Measurements from ENCODE around the gene NDUFV1. TPM values are rescaled to one million over a fixed set of nuclear protein-coding genes. Genes with fewer than 3 reads are reported as not detected.
"Not testable (repeated sequence)": the region's sequence is repeated elsewhere in the genome, so short reads cannot be mapped to it uniquely, and the experiment has no call there.

Gene NDUFV1
- total RNA-seq, 1 donor from 2014 or later, result 128 TPM

DNA sequence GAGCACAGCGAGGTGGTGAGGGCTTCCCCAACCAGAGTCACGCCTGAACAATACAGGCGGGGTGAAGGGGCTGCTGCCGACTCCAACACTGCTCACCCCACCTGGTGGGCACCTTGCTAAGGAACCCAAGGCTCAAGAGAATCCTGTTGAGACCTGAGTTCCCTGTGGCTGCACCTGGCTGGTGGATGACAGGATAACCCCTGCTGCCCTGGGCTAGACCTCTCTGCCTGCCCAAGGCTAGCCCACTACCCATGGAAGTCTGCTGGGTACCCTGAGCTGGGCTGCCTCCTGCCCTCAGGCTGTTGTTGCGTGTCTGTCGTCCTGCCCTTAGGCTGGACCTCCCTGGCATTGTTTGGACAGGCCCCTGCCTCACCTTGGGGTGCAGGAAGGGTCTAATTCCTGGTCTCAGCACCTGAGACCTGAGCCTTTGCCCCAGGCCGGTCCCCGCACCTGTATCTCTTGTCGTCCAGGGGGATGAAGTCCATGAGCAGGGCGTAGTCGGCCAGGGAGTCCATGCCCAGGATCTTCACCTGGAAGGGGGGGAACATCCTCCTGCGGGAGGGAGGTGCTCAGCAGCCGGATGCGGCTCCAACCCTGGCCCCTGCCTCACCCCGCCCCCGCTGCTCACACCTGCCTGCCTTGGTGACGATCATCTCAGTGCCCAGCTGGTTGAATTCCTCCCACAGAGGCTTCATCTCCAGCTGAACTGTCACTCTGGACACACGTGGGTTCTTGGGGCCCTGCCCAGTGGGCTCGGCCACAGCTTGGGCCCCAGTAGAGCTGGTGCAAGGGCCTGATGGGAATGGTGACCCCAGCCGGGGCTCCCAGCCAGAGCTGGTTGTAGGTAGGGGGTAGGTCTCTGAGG lies 27.9 kb downstream of the NDUFV1 start:
- Histone ChIP-seq H3K27ac (no peak overlapping the region), H3K36me3 (no peaks in the 10 kb centered on the region), H3K27me3 (no peaks in the 10 kb centered on the region), H3K4me1 (peaks cover 4 to 6% of the 10 kb centered on the region in 2 donors), H3K4me3 (no peak overlapping the region), H3K9me3 (no peaks in the 10 kb centered on the region)
- no peak for DNase-seq (ENCODE audit: low spot score in 2 of 2)
- TF ChIP-seq, protein P1, sequence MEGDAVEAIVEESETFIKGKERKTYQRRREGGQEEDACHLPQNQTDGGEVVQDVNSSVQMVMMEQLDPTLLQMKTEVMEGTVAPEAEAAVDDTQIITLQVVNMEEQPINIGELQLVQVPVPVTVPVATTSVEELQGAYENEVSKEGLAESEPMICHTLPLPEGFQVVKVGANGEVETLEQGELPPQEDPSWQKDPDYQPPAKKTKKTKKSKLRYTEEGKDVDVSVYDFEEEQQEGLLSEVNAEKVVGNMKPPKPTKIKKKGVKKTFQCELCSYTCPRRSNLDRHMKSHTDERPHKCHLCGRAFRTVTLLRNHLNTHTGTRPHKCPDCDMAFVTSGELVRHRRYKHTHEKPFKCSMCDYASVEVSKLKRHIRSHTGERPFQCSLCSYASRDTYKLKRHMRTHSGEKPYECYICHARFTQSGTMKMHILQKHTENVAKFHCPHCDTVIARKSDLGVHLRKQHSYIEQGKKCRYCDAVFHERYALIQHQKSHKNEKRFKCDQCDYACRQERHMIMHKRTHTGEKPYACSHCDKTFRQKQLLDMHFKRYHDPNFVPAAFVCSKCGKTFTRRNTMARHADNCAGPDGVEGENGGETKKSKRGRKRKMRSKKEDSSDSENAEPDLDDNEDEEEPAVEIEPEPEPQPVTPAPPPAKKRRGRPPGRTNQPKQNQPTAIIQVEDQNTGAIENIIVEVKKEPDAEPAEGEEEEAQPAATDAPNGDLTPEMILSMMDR (IDR thresholded peaks at IDR 0.05), result no peak
- intact Hi-C loops (cut with DNase I), result loop anchor here (10.0 kb wide), 1 partner anchor 170 kb away; no protein-coding TSS in a partner anchor

- intact Hi-C loops (cut with DNase I), result loop anchor here (10.0 kb wide), 1 partner anchor 170 kb away; no protein-coding TSS in a partner anchor
- TF ChIP-seq, protein P1 (IDR thresholded peaks at IDR 0.05), result no peak
- no peaks in the 10 kb centered on the region for H3K9me3 ChIP-seq
- DNase-seq (ENCODE audit: low spot score in 2 of 2), result no peak
- peaks cover 4 to 6% of the 10 kb centered on the region in 2 donors for H3K4me1 ChIP-seq
- H3K4me3 ChIP-seq, result no peak overlapping the region
- no peaks in the 10 kb centered on the region for H3K27me3 ChIP-seq
- no peaks in the 10 kb centered on the region for H3K36me3 ChIP-seq
- no peak overlapping the region for H3K27ac ChIP-seq
Observed at GRCh38 chr11:67635231-67635521, 28.4 kb downstream of the NDUFV1 start.

- Histone ChIP-seq H3K27ac (no peak overlapping the region), H3K4me3 (no peak overlapping the region), H3K9me3 (no peaks in the 10 kb centered on the region), H3K36me3 (no peaks in the 10 kb centered on the region), H3K27me3 (no peaks in the 10 kb centered on the region), H3K4me1 (no peaks in the 10 kb centered on the region)
- intact Hi-C loops (cut with DNase I), result loop anchor here (10.0 kb wide), 1 partner anchor 168 kb away; no protein-coding TSS in a partner anchor
- no peak for DNase-seq (ENCODE audit: low spot score in 2 of 2)
- TF ChIP-seq, protein P1 (IDR thresholded peaks at IDR 0.05), result no peak
Observed at GRCh38 chr11:67636962-67637361, 30.2 kb downstream of the NDUFV1 start.

GRCh38 chr11:67637441-67637840 lies 30.7 kb downstream of the NDUFV1 start:
- H3K27me3 ChIP-seq; H3K4me1 ChIP-seq; DNase-seq (ENCODE audit: low spot score in 2 of 2); H3K36me3 ChIP-seq; H3K4me3 ChIP-seq; H3K9me3 ChIP-seq; H3K27ac ChIP-seq: not testable (repeated sequence)
- intact Hi-C loops (cut with DNase I), result loop anchor here (10.0 kb wide), 1 partner anchor 167 kb away; no protein-coding TSS in a partner anchor

DNA sequence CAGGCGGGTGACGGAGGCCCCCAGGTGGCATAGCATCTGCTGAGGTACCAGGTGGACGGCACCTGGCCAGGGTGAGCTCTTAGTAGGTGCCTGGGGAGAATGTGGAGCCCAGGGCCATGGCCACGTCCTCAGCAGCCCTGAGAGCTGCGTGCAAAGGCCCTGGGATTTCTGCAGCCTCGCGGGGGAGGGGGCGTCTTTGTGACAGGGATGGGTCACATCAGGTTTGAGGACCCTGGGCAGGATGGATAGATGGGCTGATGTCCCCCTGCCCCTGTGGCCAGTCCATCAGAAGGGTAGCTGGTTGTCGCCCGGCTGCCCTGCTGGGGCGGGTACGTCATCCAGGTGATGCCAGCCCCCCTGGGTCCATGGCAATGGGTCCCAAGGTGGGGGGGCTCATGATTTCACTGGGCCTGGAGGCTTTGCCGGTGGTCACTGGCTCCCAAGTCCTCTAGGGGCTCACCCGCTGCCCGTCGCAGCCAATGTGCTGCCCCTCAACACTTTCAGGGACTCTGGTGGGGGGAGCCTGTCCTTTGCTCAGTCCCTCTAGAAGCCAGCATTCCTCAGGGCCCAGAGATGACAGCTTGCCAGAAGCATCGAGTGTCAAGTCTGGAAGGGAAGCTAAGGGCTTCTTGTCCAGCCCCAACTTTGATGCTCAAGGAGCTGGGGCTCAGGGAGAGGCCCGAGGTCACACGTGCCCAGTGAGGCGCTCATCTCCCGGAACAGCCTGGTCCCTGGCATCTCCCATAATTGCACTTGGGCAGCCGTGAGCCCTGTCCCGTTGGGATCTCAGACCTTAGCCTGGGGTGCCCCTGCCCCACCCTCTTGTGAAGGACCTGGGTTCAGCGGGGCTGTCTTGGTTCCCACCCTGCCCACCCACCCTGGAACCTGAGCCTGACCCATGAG lies 32.0 kb downstream of the NDUFV1 start:
- Histone ChIP-seq H3K4me1 (no peaks in the 10 kb centered on the region), H3K27ac (no peak overlapping the region), H3K9me3 (no peaks in the 10 kb centered on the region), H3K36me3 (no peaks in the 10 kb centered on the region), H3K4me3 (no peak overlapping the region), H3K27me3 (no peaks in the 10 kb centered on the region)
- DNase-seq (ENCODE audit: low spot score in 2 of 2), result no peak
- intact Hi-C loops (cut with DNase I), result loop anchor here (10.0 kb wide), 1 partner anchor 166 kb away; no protein-coding TSS in a partner anchor
- TF ChIP-seq, protein P1 (IDR thresholded peaks at IDR 0.05), result no peak
